HEK293 (cell line): ENCODE measurements around the gene PLCL1.

ENCODE experiments used
- MEIS1 ChIP-seq: sonication (generic); formaldehyde crosslinking; IDR thresholded peaks from 2 replicates; pipeline ENCODE4 v1.8.1; 2022; ENCODE audit warnings: missing genetic modification reagents, mild to moderate bottlenecking, borderline replicate concordance
- PRDM1 ChIP-seq: fragments of 450-650 bp; formaldehyde crosslinking; IDR thresholded peaks from 2 replicates; pipeline ENCODE4; 2016; ENCODE audit warnings: missing biosample characterization, missing genetic modification characterization
- RBAK ChIP-seq: fragments of 450-650 bp; formaldehyde crosslinking; IDR thresholded peaks from 2 replicates; pipeline ENCODE4 v1.5.1; 2016; ENCODE audit warnings: missing biosample characterization, missing genetic modification characterization
- SCRT2 ChIP-seq: fragments of 450-650 bp; formaldehyde crosslinking; IDR thresholded peaks from 2 replicates; pipeline ENCODE4 v1.5.1; 2016; ENCODE audit warnings: missing biosample characterization, missing genetic modification characterization
- ZBTB20 ChIP-seq: fragments of 450-650 bp; formaldehyde crosslinking; IDR thresholded peaks from 2 replicates; pipeline ENCODE4 v1.5.1; 2016; ENCODE audit warnings: missing biosample characterization, missing genetic modification characterization
- ZNF175 ChIP-seq: fragments of 450-650 bp; formaldehyde crosslinking; IDR thresholded peaks from 2 replicates; pipeline ENCODE4 v1.5.1; 2016; ENCODE audit warnings: missing biosample characterization, missing genetic modification characterization
- ZNF184 ChIP-seq: fragments of 450-650 bp; IDR thresholded peaks from 2 replicates; pipeline ENCODE4 v1.5.1; 2018; ENCODE audit warnings: missing biosample characterization, mild to moderate bottlenecking, missing genetic modification characterization
- ZNF544 ChIP-seq: fragments of 450-650 bp; formaldehyde crosslinking; IDR thresholded peaks from 2 replicates; pipeline ENCODE4 v1.5.0; 2017; ENCODE audit warnings: missing biosample characterization, missing genetic modification characterization
- TF ChIP-seq, protein P1 (sequence below): fragments of 450-650 bp; formaldehyde crosslinking; IDR thresholded peaks from 2 replicates; pipeline ENCODE4 v1.5.1; 2016; ENCODE audit warnings: missing biosample characterization, missing genetic modification characterization

DNA sequence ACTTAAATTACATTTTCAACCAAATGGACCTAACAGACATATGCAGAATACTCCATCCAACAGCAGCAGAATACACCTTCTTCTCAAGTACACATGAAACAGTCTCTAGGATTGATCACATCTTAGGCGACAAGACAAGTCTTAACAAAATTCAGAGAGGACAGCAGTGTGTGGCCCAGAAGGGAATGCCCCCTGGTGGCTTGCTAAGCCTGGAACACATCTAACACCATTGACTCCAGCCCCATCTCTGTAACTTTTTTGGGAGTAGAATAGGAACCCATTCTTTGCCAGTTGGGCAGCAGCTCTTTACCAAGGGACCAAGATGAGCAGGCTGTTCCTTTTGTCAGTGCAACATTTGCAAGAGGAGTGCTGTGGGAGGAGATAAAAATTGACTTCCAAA lies 249.9 kb downstream of the PLCL1 start:
- TF ChIP-seq ZBTB20 (tag by site-specific recombination) (no peak), MEIS1 (no peak), ZNF544 (tag by site-specific recombination) (no peak), ZNF175 (no peak), RBAK (tag by site-specific recombination) (no peak), ZNF184 (tag by site-specific recombination) (no peak), SCRT2 (no peak), PRDM1 (no peak)
- TF ChIP-seq, protein P1, sequence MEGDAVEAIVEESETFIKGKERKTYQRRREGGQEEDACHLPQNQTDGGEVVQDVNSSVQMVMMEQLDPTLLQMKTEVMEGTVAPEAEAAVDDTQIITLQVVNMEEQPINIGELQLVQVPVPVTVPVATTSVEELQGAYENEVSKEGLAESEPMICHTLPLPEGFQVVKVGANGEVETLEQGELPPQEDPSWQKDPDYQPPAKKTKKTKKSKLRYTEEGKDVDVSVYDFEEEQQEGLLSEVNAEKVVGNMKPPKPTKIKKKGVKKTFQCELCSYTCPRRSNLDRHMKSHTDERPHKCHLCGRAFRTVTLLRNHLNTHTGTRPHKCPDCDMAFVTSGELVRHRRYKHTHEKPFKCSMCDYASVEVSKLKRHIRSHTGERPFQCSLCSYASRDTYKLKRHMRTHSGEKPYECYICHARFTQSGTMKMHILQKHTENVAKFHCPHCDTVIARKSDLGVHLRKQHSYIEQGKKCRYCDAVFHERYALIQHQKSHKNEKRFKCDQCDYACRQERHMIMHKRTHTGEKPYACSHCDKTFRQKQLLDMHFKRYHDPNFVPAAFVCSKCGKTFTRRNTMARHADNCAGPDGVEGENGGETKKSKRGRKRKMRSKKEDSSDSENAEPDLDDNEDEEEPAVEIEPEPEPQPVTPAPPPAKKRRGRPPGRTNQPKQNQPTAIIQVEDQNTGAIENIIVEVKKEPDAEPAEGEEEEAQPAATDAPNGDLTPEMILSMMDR: peak; percentile 25; the same call in 1 of the 2 replicates
